ENCODE measurements around the gene PNLIP.

- TF ChIP-seq CTCF (IDR thresholded peaks at IDR 0.05): peak in 3 of 4 experiments; percentile 36 to 69 (median 46)
- no peak for TF ChIP-seq POLR2A (IDR thresholded peaks at IDR 0.05)
Measured at GRCh38 chr10:116521424-116522290, 24.1 kb upstream of the PNLIP start.
